GM12874 (cell line): ENCODE data around the gene BSDC1.

Source experiments
- TF ChIP-seq, protein P1 (sequence below): IDR thresholded peaks from 2 replicates; pipeline ENCODE4 v1.5.1; 2011; ENCODE audit warnings: low read depth, mild to moderate bottlenecking, control low read depth, low read length, moderate library complexity; ENCODE audit not compliant: insufficient read depth

The BSDC1 gene

DNA sequence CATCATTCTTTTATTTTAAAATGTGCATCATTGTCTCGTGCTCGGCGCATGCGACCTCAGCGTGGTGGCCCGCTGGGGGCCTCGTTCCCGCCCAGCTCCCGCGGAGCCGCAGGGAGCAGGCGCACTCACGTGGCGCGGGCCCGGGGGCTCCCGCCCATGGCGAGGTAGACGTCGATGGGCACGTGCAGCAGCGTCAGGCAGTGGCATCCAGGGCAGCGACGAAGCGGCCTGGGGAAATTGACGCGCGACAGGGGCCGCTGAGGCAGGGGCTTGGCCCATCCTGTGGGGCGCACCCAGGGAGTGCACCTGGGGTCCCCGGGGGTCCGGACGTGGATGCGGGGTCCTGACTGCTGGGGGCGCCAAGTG lies 33.0 kb downstream of the BSDC1 start:
- TF ChIP-seq, protein P1, sequence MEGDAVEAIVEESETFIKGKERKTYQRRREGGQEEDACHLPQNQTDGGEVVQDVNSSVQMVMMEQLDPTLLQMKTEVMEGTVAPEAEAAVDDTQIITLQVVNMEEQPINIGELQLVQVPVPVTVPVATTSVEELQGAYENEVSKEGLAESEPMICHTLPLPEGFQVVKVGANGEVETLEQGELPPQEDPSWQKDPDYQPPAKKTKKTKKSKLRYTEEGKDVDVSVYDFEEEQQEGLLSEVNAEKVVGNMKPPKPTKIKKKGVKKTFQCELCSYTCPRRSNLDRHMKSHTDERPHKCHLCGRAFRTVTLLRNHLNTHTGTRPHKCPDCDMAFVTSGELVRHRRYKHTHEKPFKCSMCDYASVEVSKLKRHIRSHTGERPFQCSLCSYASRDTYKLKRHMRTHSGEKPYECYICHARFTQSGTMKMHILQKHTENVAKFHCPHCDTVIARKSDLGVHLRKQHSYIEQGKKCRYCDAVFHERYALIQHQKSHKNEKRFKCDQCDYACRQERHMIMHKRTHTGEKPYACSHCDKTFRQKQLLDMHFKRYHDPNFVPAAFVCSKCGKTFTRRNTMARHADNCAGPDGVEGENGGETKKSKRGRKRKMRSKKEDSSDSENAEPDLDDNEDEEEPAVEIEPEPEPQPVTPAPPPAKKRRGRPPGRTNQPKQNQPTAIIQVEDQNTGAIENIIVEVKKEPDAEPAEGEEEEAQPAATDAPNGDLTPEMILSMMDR, result no peak

DNA sequence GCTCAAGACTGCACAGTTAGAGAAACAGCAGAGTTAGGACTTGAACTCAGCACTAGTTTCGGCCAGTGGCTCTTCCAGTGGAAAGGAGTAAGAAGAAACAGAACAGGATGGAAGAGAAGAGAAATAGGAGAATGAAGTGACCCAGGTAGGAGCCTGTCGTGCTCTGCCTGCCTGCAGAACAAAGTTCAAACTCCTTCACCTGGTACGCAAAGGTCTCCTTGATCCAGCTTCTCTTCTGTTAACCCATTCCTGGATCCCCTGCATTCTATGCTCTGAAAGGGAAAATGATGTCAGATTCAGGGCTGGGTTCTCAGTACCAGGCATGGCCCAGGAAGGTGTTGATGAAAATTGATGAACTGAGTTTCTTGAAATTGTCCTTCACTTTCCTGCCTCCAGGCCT lies 35.8 kb downstream of the BSDC1 start:
- TF ChIP-seq, protein P1, result no peak

DNA sequence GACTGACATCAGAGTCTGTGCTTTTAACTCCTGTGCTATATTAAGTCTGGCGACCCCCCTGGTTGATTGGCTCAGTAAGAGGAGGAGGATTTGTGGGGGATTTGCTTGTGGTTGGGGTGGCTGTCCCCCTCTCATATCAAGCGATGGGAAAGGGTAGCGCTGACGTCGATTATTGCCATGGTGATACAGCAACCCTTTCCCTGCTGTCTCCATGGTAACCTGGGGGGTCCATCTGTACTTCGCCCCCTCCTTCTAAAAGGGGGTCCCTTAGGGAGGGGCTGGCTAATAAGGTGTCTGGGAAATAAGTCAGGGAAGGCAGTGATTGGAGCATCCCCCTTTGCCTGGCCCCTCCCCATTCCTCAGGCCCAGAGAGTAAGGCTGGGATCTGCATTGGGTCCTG lies 36.6 kb downstream of the BSDC1 start:
- TF ChIP-seq, protein P1, result no peak

DNA sequence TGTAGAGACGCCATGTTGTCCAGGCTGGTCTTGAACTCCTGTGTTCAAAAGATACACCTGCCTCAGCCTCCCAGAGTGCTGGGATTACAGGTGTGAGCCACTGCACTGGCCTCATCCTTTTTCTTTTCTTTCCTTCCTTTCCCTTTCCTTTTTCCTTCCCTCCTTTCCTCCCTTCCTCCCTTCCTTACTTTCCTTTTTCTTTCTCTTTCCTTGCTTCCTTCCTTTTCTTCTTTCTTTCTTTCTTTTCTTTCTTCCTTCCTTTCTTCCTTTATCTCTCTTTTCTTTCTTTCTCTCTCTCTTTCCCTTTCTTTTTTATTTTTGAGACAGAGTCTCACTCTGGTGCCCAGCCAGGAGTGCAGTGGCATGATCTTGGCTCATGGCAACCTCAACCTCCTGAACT lies 37.8 kb downstream of the BSDC1 start:
- TF ChIP-seq, protein P1, result no peak

DNA sequence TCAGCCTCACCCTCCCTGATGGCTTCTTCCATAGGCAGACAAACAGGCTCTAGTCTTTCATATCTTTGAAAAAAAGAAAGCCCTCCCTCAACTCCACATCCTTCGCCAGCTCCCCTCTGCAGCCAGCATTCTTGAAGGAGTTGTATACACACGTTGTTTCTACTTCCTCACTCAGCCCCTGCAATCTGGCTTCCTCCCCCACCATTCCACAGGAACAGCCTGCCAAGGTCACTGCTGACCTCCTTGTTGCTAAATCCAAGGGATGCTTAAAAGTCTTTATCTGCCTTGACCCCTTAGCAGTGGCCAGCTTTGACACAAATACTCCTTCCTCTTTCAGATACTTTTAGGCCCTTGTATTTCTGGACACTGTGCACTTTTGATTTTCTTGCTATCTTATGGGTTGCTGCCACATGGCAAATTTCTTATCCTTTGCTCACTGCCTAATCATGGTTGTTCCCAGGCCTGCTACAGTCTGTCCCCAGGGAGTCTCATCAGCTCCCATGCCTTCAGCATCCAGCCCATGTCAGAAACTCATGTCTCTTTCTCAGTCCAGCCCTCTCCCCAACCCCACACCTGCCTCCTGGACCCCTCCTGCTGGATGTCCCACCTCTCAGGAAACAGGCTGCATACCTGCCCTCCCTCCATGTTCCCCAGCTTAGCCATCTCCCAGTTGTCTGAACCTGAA lies 40.2 kb downstream of the BSDC1 start:
- TF ChIP-seq, protein P1, result no peak

DNA sequence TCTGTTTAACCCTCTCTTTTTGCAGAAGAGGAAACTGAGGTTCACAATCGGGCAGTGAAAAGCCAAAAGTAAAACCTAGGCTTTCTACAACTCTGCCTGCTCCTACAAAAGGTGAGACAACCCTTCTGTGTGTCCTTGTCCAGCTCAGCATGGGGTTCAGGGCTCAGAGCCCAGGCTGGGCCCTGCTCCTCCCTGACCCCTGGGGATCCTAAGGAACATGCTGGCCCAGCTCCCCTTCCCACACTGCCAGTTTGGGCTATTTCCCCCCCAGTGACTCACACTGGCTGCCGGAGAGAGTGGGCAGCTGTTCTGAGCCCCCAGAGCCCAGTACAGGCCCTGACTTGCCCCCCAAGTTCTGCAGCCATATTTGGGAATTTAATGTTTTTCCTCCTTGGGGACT lies 40.8 kb downstream of the BSDC1 start:
- TF ChIP-seq, protein P1, result no peak

DNA sequence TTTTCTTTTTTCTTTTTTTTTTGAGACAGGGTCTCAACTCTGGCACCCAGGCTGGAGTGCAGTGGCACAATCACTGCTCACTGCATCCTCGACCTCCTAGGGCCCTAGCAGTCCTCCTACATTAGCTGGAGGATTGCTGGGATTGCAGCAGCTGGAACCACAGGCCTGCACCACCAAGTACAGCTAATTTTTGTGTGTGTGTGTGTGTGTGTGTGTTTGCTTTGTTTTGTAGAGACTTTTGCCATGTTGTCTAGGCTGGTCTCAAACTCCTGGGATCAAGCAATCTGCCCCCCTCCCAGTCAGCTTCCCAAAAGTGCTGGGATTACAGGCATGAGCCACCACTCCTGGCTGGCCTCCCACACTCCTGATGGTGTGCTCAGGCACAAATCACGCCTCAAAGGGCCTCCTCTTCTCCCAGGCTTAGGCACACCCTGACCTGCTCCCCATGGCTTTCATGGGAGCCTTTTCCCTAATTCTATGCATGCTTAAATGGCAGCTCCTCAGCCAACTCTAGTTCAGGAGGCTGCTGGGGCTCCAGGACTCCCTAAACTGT lies 41.3 kb downstream of the BSDC1 start:
- TF ChIP-seq, protein P1, result no peak
